Left ventricle myocardium inferior (tissue), 1 donor: Measurements from ENCODE around the gene FAM3B. TPM values are rescaled to one million over a fixed set of nuclear protein-coding genes. Genes with fewer than 3 reads are reported as not detected.

Experiments
- DNase-seq: peaks from one replicate; pipeline ENCODE4 v3.0.0-alpha.2; 2020
- H3K27ac ChIP-seq: fragments of 200-600 bp; replicated peaks from 2 replicates; pipeline ENCODE4 v1.8.0; 2021
- H3K27me3 ChIP-seq: fragments of 200-600 bp; 2 replicates; pipeline ENCODE4 v1.8.0; 2021; ENCODE audit warnings: low read depth
- H3K36me3 ChIP-seq: fragments of 200-600 bp; 2 replicates; pipeline ENCODE4 v1.8.0; 2021
- H3K4me1 ChIP-seq: fragments of 200-600 bp; 2 replicates; pipeline ENCODE4 v1.8.0; 2021
- H3K4me3 ChIP-seq: fragments of 200-600 bp; 2 replicates; pipeline ENCODE4 v1.8.0; 2021; ENCODE audit warnings: mild to moderate bottlenecking, moderate library complexity
- H3K9me3 ChIP-seq: fragments of 200-600 bp; replicated peaks from 2 replicates; pipeline ENCODE4 v1.8.0; 2021
- CTCF ChIP-seq: fragments of 200-600 bp; IDR thresholded peaks from 2 replicates; pipeline ENCODE4 v1.8.0; 2021; ENCODE audit warnings: antibody characterized with exemption, mild to moderate bottlenecking, borderline replicate concordance
- intact Hi-C: fragments of 100-400 bp; cut with micrococcal nuclease; formaldehyde crosslinking; loops from one replicate; pipeline ENCODE4 v1.11.0; 2022
- total RNA-seq: library from RNA; stranded (reverse); fragmentation: NEBNext Ultra II Directional; extraction: Animal tissue kit (Norgen Biotek cat#: 25700); gene quantifications from one replicate; pipeline ENCODE4 v1.2.1, GENCODE V29; 2021
- donor health status: DM: no; HTN: yes; CAD: no; lungs with severe emphysema.

FAM3B gene
- total RNA-seq, 1 donor from 2014 or later, result not detected

DNA sequence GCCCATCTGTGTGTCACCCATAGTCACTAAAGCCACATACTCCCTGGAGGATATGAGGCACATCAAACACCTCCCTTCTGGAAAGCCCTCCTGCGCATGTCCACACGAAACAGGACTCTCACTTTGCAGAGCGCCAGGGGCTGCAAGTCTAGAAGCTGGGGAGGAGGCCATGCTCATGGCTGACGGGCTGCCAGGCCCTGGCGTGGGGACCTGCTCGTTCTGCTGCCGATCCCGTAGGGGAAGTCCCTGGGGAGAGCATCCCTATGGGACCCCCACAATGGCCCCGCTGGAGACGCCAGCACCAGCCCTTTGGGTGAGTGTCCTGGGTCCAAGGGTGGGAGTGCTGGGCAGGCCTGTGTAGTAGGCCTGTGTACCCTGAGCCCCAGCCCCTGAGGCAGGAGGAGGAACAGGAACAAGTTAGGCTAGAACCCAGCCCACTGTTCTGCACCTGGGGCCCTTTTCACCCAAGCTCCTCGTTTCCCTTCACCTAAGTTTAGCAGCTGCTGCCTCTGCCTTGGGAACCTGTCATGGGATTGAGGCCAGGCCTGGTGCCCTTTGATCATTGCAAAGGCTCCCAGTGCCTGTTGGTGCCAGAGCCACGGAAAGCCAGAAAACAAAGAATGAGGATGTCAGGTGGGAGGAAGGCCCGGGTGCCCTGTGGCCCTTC, 9.9 kb downstream of the FAM3B start:
- no peak for TF ChIP-seq CTCF
- Histone ChIP-seq H3K4me3 (no peak overlapping the region), H3K4me1 (no peaks in the 10 kb centered on the region), H3K36me3 (no peaks in the 10 kb centered on the region), H3K27ac (no peak overlapping the region), H3K9me3 (no peaks in the 10 kb centered on the region), H3K27me3 (peaks cover 37% of the 10 kb centered on the region)
- intact Hi-C loops, result no loop called here
- DNase-seq, result no peak

DNA sequence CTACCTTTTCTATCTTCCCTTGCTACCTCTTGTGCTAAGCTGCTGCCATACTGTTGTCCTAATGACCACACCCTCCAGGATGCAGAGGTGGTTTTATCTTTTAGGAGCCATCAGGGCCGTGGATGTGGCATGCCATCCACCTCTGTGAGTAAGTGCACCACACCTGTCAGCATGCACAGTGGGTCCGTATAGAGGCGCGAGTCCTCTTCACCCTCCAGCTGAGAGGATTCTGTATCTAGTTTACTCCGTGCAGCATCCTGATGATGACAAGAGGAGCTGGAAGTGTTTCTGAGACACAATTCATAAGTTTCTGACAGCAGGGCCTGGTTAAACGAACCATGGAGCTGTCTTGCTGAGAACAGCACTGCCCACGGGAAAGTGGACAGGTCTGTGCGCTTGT, 11.2 kb downstream of the FAM3B start:
- peaks cover 30% of the 10 kb centered on the region for H3K27me3 ChIP-seq
- H3K4me3 ChIP-seq, result no peak overlapping the region
- peaks cover 9% of the 10 kb centered on the region for H3K9me3 ChIP-seq
- H3K4me1 ChIP-seq, result no peaks in the 10 kb centered on the region
- intact Hi-C loops, result no loop called here
- no peaks in the 10 kb centered on the region for H3K36me3 ChIP-seq
- no peak for DNase-seq
- no peak overlapping the region for H3K27ac ChIP-seq
- TF ChIP-seq CTCF, result no peak

GRCh38 chr21:41328660-41329607, 12.3 kb downstream of the FAM3B start:
- DNase-seq, result no peak
- intact Hi-C loops, result no loop called here
- Histone ChIP-seq H3K27me3 (peaks cover 35% of the 10 kb centered on the region), H3K4me1 (no peaks in the 10 kb centered on the region), H3K27ac (no peak overlapping the region), H3K9me3 (peaks cover 18% of the 10 kb centered on the region), H3K4me3 (no peak overlapping the region), H3K36me3 (no peaks in the 10 kb centered on the region)
- no peak for TF ChIP-seq CTCF

DNA sequence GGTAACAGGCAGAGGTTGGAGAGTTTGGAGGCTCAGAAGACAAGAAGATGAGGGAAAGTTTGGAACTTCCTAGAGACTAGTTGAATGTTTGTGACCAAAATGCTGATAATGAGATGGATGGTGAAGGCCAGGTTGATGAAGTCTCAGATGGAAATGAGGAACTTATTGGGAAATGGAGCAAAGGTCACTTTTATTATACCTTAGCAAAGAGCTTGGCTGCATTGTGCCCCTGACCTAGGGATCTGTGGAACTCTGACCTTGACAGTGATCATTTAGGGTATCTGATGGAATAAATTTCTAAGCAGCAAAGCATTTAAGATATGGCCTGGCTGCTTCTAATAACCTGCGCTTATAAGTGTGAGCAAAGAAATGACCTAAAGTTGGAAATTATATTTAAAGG, 17.2 kb downstream of the FAM3B start:
- no peak for DNase-seq
- intact Hi-C loops, result no loop called here

GRCh38 chr21:41337515-41337914, 20.9 kb downstream of the FAM3B start:
- no peak for TF ChIP-seq CTCF
- peaks cover 36% of the 10 kb centered on the region for H3K9me3 ChIP-seq
- H3K27me3 ChIP-seq, result peaks cover 24% of the 10 kb centered on the region
- no peak for DNase-seq
- H3K4me3 ChIP-seq, result no peak overlapping the region
- H3K27ac ChIP-seq, result no peak overlapping the region
- H3K4me1 ChIP-seq, result no peaks in the 10 kb centered on the region
- H3K36me3 ChIP-seq, result no peaks in the 10 kb centered on the region
- intact Hi-C loops, result no loop called here

More for the DNA sequence above, 17.2 kb downstream of the FAM3B start:
- H3K36me3 ChIP-seq, result no peaks in the 10 kb centered on the region
- peaks cover 22% of the 10 kb centered on the region for H3K27me3 ChIP-seq
- H3K4me1 ChIP-seq, result no peaks in the 10 kb centered on the region
- no peak overlapping the region for H3K4me3 ChIP-seq
- TF ChIP-seq CTCF, result no peak
- peaks cover 34% of the 10 kb centered on the region for H3K9me3 ChIP-seq
- no peak overlapping the region for H3K27ac ChIP-seq
